IPS-NIHi7 (cell line): ENCODE results near the gene PHC1.
"Not testable (repeated sequence)": the region's sequence is repeated elsewhere in the genome, so short reads cannot be mapped to it uniquely, and the experiment has no call there.

Experiments used
- DNase-seq: peaks from one replicate; pipeline ENCODE4 v3.0.0; 2012; ENCODE audit warnings: mixed read lengths; ENCODE audit errors: extremely low spot score

Gene PHC1

GRCh38 chr12:8911606-8912268, 2.6 kb upstream of the PHC1 start:
- no peak for DNase-seq

GRCh38 chr12:8912914-8913313, 1.4 kb upstream of the PHC1 start:
- DNase-seq = peak; percentile 25

- DNase-seq = no peak
Measured at GRCh38 chr12:8913702-8914032, 642 bp upstream of the PHC1 start.

DNA sequence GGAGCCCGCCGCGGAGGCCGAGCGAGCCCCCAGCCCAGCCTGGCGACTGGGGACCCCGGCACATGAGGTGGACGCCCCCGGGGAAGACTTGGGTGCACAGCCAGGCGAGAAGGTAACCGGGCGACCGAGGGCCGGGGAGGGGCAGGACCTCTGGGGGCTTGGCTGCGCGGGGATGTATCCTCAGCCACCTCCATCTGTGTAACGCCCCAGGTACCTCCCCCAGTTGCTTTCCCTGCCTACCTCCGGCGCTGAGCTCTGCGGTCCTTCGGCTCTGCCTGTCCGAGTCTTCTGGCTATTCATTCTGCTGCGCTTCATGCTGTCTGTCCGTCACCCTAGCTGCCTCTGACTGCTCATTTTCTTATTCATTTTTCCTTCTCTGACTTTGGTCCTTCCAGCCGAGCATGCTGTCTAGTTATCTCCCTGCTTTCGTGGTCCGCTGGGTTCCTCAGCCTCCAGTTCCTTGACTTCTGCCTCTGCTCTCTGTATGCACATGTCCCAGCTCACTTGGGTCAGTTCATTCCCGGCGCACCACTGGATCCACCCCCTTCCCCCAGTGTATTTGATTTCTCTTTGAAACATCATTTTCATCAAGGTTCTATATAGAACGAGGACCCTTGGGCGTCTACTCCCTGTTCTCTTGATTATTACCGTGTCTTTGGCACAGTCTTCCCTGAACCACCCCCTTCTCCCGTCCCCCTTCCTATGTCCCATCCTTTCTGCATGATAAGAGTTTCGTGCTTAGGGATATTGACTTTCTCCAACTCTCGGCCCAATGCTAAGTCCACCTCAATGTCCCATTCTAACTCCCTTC, 612 bp downstream of the PHC1 start:
- DNase-seq = peak; percentile 77

- DNase-seq = no peak
Measured at GRCh38 chr12:8916154-8916553, 1.8 kb downstream of the PHC1 start.

- no peak for DNase-seq
Measured at GRCh38 chr12:8917031-8917430, 2.7 kb downstream of the PHC1 start.

DNA sequence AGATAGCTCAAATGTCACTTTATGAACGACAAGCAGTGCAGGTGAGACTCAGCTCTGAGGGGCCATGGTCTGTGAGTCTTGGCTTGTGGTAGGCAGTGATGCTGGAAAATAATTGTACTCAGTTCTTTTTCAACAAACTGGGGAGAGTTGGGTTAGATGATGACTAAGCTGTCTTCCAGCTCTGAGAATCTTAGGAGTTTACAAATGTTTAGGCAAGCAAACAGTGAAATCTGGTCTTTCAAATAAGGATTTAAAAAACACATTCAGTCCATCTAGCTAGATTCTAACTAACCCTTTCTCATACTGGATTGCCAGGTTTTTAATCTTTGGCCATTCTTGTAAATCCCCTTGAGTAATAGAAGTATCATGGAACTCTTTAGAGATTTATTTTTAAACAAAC, 3.4 kb downstream of the PHC1 start:
- DNase-seq = no peak

DNA sequence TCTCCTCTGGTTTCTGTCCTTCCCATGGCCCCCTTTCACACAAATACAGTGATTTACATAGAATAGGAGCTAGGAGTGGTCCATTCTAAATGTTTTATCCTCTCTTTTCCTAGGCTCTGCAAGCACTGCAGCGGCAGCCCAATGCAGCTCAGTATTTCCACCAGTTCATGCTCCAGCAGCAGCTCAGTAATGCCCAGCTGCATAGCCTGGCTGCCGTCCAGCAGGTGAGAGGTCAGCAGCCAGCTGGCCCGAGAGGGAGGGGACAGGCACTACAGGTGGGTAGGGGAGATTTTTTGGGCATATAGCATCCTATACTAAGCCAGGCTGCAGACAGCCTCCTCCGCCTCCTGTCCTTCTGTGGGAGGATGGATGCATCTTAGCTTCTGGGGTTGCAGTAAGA, 5.3 kb downstream of the PHC1 start:
- DNase-seq = not testable (repeated sequence)

GRCh38 chr12:8922544-8922943, 8.2 kb downstream of the PHC1 start:
- no peak for DNase-seq

- not testable (repeated sequence) for DNase-seq
Measured at GRCh38 chr12:8930655-8931323, 16.5 kb downstream of the PHC1 start.

- DNase-seq = not testable (repeated sequence)
Measured at GRCh38 chr12:8932464-8932863, 18.2 kb downstream of the PHC1 start.

- not testable (repeated sequence) for DNase-seq
Measured at GRCh38 chr12:8934080-8934479, 19.8 kb downstream of the PHC1 start.

GRCh38 chr12:8936735-8937134, 22.4 kb downstream of the PHC1 start:
- DNase-seq = no peak

DNA sequence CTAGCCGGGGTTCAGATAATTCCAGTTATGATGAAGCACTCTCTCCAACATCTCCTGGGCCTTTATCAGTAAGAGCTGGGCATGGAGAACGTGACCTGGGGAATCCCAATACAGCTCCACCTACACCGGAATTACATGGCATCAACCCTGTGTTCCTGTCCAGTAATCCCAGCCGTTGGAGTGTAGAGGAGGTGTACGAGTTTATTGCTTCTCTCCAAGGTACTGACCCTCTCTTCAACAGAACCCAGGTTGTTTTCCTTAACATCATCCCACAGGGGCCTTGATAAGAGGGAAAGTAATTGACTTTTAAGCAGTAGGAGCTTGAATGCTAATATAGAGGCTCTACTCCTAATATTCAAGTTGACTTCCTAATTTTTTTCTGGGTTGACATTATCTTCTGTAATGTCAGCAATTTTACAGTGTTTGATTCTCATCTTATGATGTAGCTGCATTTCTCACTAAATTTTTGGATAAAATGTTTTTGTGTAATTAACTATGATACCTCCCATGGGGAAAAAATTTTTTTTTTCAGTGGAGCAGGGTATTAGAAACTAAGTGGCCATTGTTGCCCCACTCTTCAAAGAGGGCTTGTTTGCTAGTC, 23.6 kb downstream of the PHC1 start:
- DNase-seq = not testable (repeated sequence)

GRCh38 chr12:8941691-8942478, 27.6 kb downstream of the PHC1 start:
- DNase-seq = no peak

GRCh38 chr12:8943565-8944186, 29.4 kb downstream of the PHC1 start:
- DNase-seq = no peak

- no peak for DNase-seq
Measured at GRCh38 chr12:8946733-8947132, 32.4 kb downstream of the PHC1 start.

GRCh38 chr12:8947737-8948136, 33.4 kb downstream of the PHC1 start:
- DNase-seq = no peak

GRCh38 chr12:8948701-8949341, 34.5 kb downstream of the PHC1 start:
- peak; percentile 23 for DNase-seq

- DNase-seq = peak; percentile 96
Measured at GRCh38 chr12:8949342-8950220, 35.3 kb downstream of the PHC1 start, which contains the start of gene M6PR. TSS of gene M6PR (minus strand) at chr12:8949645. CDS start at chr12:8946404, 3,241 bp downstream.
